Skeletal muscle satellite cell (primary cell): Measurements from ENCODE around the gene TCP10L. TPM values are rescaled to one million over a fixed set of nuclear protein-coding genes. Genes with fewer than 3 reads are reported as not detected.
"Not testable (repeated sequence)": the region's sequence is repeated elsewhere in the genome, so short reads cannot be mapped to it uniquely, and the experiment has no call there.

Experiments
- H3K27me3 ChIP-seq: 2 replicates; pipeline ENCODE4 v1.7.0; 2013; ENCODE audit warnings: low read length; ENCODE audit not compliant: control insufficient read depth, insufficient read depth
- H3K36me3 ChIP-seq: 2 replicates; pipeline ENCODE4 v1.7.0; 2013; ENCODE audit warnings: mild to moderate bottlenecking, control low read depth, low read length; ENCODE audit not compliant: insufficient read depth
- H3K4me1 ChIP-seq: 2 replicates; pipeline ENCODE4 v1.7.0; 2013; ENCODE audit warnings: low read length; ENCODE audit not compliant: control insufficient read depth, insufficient read depth
- H3K4me2 ChIP-seq: 2 replicates; pipeline ENCODE4 v1.7.0; 2013; ENCODE audit warnings: mild to moderate bottlenecking, low read length
- H3K4me3 ChIP-seq: 2 replicates; pipeline ENCODE4 v1.7.0; 2013; ENCODE audit warnings: low read length
- H3K9ac ChIP-seq: 2 replicates; pipeline ENCODE4 v1.7.0; 2013; ENCODE audit warnings: mild to moderate bottlenecking, low read depth, low read length, moderate library complexity
- H3K9me3 ChIP-seq: replicated peaks from 2 replicates; pipeline ENCODE4 v1.7.0; 2013; ENCODE audit warnings: mild to moderate bottlenecking, control low read depth, low read length
- total RNA-seq: library from RNA; depleted of rRNA; stranded (reverse); fragments of >200 nt; gene quantifications from 2 replicates; pipeline ENCODE4 v1.2.3, GENCODE V29; 2012; rRNA removed

TCP10L gene, protein sequence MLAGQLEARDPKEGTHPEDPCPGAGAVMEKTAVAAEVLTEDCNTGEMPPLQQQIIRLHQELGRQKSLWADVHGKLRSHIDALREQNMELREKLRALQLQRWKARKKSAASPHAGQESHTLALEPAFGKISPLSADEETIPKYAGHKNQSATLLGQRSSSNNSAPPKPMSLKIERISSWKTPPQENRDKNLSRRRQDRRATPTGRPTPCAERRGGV
- total RNA-seq = not detected in 2 replicates

DNA sequence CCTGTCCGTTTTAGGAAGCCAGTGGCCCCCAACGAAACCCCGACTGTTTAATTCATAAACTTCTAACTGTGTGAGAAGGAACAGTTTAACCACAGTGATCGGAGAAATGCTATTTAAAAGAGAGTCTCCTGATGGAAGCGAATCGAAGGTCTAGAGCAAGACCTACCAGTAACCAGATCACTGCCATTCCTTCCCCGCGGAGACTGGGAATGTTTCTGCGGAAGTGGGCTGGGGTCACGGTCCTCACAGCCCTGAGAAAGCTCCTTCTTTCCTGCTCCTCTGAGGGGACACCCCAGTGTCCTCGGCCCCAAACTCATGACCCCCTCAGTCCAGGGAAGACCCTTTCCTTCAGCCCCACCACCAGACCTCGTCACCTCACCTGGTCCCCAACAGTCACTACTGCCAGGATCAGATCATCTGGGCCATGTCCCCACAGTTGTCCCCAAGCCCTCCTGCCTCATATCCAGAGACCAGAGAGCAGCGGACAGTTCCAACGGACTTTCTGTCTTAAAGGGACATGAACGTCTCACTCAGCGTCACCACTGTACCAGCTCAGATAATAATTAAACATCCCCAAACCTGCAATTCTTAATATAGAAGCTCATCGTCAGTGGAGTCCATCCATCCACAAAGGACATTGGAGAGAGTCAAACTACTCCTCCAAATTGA, at the start of gene TCP10L:
Gene TCP10L, minus strand, starts transcription at position 482 of the 669 bp plus-strand sequence. CDS start 1,219 bp downstream, outside the sequence.
- no peak within 1 kb of the TSS for H3K9ac ChIP-seq
- H3K4me1 ChIP-seq = no peaks in the 10 kb centered on the region
- H3K9me3 ChIP-seq = no peaks in the 10 kb centered on the region
- H3K36me3 ChIP-seq = no peaks in the 10 kb centered on the region
- no peak within 1 kb of the TSS for H3K4me3 ChIP-seq
- peaks cover 53% of the 10 kb centered on the region for H3K27me3 ChIP-seq
- H3K4me2 ChIP-seq = no peak within 1 kb of the TSS

DNA sequence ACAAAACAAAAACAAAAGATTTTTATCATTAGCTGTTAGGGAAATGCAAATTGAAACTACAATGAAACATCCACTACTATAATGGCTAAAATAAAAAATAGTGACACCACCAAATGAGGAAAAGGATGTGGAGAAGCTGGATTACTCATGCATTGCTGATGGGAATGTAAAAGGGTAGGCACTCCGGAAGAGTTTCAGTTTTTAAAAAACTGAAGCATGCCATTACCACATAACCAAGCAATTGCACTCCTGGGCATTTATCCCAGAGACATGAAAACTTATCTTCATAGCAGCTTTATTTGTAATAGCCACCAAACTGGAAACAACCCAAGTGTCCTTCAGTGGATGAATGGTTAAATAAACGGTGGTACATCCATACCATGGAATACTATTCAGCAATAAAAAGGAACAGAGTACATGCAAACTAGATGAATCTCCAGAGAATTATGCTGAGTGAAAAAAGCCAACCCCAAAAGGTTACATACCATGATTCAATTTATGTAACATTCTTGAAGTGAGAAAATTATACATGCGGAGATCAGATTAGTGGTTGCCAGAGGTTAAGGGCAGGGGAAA, 41.4 kb upstream of the TCP10L start:
- no peak overlapping the region for H3K9ac ChIP-seq
- no peaks in the 10 kb centered on the region for H3K9me3 ChIP-seq
- H3K4me1 ChIP-seq = no peaks in the 10 kb centered on the region
- H3K36me3 ChIP-seq = peaks cover 15% of the 10 kb centered on the region
- H3K27me3 ChIP-seq = no peaks in the 10 kb centered on the region
- no peak overlapping the region for H3K4me3 ChIP-seq
- no peak overlapping the region for H3K4me2 ChIP-seq

DNA sequence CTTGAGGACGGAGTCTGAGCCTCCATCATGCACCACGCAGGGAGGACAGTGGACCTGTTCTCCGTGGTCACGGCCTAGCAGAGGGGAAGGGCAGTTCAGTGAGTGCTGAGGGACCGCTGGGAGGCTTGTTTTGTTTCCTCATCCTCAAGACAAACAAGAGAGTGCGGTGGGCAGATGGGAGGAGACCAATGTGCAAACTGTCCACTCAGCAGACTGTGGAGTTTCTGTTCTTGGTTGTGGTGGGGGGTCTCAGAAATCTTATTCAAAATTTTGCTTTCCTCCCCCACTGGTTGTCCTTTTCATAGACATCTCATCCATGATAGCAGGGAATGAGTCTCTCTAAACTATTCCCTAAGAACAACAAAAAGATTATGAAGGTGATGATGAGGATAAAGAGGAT, 32.9 kb upstream of the TCP10L start:
- not testable (repeated sequence) for H3K4me2 ChIP-seq, H3K9ac ChIP-seq, H3K36me3 ChIP-seq, H3K4me1 ChIP-seq, H3K9me3 ChIP-seq, H3K4me3 ChIP-seq
- H3K27me3 ChIP-seq = peaks cover 12% of the 10 kb centered on the region

DNA sequence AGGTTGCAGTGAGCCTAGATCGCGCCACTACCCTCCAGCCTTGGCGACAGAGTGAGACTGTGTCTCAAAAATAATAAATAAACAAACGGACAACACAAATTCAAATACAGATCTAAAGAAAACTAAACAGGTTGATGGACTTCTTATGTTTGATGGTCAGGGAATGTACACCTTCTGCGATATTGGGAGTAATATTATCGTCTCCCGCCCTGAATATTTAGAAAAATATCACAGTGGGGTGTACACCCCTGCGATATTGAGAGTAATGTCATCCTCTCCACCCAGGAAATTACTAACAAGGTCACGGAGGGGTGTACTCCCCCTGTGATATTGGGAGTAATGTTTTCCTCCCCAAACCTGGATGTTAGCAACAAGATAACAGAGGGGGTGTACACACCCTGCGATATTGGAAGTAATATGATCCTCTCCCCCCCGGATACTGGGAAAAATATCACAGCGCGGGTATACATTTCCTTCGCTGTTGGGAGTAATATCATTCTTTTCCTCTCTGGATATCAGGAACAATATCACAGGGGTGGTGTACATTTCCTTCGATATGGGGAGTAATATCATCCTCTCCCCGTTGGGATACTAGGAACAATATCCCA, 28.2 kb upstream of the TCP10L start:
- H3K4me3 ChIP-seq = peak overlapping the region; percentile 94
- H3K4me1 ChIP-seq = peaks cover 4% of the 10 kb centered on the region
- peak overlapping the region; percentile 96 for H3K9ac ChIP-seq
- H3K27me3 ChIP-seq = no peaks in the 10 kb centered on the region
- H3K9me3 ChIP-seq = no peaks in the 10 kb centered on the region
- H3K36me3 ChIP-seq = no peaks in the 10 kb centered on the region
- H3K4me2 ChIP-seq = peak overlapping the region; percentile 83

DNA sequence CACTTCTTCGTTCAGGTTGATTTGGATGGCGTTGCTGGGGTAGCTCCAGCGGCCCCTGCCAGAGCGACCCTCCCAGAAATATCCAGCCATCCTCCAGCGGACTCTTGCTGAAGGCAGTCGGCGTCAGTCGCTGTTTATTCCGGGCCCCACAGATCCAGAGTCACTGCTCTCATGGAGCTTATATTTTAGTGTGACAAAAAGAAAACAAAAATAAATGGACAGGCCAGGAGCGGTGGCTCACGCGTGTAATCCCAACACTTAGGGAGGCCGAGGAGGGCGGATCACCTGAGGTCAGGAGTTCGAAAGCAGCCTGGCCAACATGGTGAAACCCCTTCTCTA, 27.6 kb upstream of the TCP10L start:
- peak overlapping the region; percentile 96 for H3K9ac ChIP-seq
- peaks cover 3% of the 10 kb centered on the region for H3K36me3 ChIP-seq
- H3K4me2 ChIP-seq = peak overlapping the region; percentile 83
- peak overlapping the region; percentile 94 for H3K4me3 ChIP-seq
- no peaks in the 10 kb centered on the region for H3K9me3 ChIP-seq
- H3K4me1 ChIP-seq = peaks cover 4% of the 10 kb centered on the region
- H3K27me3 ChIP-seq = no peaks in the 10 kb centered on the region

DNA sequence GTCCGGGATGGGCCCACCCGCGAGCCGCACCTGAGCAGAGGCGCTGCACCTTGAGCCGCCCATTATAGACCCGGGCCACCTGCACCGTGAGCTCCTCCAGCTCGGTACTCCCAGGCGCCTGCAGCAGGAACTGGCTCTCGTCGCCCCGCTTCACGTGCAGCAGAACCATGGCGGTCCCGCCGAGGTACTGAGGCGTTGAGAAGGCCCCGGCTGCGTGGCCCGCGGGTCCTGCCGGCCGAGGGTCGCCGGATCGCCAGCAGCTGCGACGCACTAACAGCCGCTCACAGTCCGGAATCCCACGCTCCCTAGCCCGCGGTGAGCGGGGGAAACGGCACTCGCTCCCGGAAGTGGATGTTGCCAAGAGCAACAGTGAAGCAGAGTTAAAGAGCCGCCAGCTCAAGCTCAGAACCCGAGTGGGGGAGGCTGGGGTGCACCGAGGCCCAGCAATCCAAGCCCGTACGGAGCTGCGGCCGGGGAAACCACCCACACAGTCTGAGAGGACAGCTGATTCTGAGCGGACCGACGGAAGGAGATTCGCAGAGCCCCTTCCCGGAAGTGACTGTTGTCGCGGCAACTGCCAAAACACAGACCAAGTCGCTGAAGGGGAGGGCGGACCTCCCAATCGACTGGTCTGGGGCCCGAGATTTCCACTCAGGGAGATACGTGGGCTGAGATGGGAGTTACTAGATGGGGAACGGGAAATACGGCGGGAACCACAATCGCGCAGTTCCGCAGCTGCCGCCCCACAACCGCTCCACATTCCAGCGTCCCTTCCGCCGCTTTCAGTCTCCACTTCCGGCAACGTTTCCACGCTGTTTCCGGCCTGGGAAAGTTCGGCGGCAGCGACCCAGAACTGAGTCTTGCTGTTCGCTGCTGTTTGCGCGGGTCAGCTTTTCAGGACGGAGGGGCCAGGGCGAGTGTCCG, 27.0 kb upstream of the TCP10L start, which contains the start of gene CFAP298:
Gene CFAP298, minus strand, starts transcription at position 303 of the 924 bp plus-strand sequence. Its CDS starts 134 bp downstream, at position 169.
- Histone ChIP-seq H3K4me3 (peak within 1 kb of the TSS; percentile 94), H3K4me1 (peaks cover 4% of the 10 kb centered on the region), H3K9me3 (no peaks in the 10 kb centered on the region), H3K27me3 (no peaks in the 10 kb centered on the region), H3K4me2 (peak within 1 kb of the TSS; percentile 83), H3K9ac (peak within 1 kb of the TSS; percentile 96), H3K36me3 (peaks cover 3% of the 10 kb centered on the region)

DNA sequence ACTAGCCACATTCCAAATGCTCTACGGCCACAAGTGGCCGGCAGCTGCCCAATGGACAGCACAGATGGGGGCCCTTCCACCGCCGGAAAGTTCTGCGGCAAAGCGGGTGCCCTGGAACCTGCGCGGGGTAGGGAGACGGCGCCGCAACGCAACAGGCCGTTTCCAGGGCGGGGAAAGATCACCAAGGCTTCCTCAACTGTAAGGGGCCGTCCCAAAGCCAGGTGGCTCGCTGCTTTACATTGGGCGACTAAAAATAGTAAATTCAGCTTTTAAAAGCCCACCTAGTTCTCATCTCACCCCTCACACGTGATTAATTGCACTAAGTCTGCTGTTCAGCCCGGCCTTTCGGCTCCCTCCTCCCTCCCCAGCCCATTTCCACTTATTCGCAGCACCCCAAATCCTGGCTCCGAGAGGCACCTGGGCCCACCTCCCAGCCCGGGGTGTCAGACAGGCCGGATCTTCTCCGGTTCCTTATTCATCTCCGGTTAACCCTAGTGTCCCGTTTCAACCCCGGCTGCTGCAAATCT, 26.2 kb upstream of the TCP10L start:
- Histone ChIP-seq H3K4me3 (peak overlapping the region; percentile 94), H3K4me1 (peaks cover 4% of the 10 kb centered on the region), H3K4me2 (peak overlapping the region; percentile 83), H3K9ac (peak overlapping the region; percentile 96), H3K36me3 (peaks cover 8% of the 10 kb centered on the region), H3K9me3 (no peaks in the 10 kb centered on the region), H3K27me3 (no peaks in the 10 kb centered on the region)

DNA sequence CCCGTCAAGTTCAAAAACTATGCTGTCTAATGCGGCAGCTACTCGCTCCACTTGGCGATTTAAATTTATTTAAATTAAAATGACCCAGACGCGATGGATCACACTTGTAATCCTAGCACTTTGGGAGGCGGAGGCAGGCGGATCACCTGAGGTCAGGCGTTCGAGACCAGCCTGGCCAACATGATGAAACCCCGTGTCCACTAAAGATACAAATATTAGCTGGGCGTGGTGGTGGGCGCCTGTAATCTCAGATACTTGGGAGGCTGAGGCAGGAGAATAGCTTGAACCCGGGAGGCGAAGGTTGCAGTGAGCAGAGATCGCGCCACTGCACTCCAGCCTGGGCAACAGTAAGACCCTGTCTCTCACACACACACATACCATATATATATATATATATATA, 25.6 kb upstream of the TCP10L start:
- not testable (repeated sequence) for H3K4me1 ChIP-seq, H3K9me3 ChIP-seq, H3K27me3 ChIP-seq
- Histone ChIP-seq H3K4me3 (peak overlapping the region; percentile 52), H3K4me2 (peak overlapping the region; percentile 70), H3K36me3 (peaks cover 13% of the 10 kb centered on the region), H3K9ac (peak overlapping the region; percentile 34)

DNA sequence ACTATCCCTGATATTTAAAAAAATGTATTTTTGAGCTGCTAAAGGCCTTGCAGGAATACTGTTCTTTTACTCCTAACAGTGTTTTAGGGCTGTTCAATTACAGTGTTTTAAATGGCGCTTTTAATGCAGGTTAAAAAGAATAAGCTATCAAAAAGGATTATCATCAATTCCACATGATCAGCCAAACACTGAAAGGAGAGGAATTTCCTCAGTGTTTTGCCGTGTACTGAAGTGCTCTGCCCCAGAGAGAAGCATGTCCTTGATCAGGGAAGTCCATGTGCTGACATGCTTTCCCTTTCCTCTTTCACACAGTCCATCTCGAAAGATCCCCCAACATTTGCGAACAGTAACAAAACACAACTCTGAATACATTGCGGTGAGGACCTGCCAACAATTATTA, 23.5 kb upstream of the TCP10L start:
- Histone ChIP-seq H3K9me3 (no peaks in the 10 kb centered on the region), H3K36me3 (peaks cover 27% of the 10 kb centered on the region)

DNA sequence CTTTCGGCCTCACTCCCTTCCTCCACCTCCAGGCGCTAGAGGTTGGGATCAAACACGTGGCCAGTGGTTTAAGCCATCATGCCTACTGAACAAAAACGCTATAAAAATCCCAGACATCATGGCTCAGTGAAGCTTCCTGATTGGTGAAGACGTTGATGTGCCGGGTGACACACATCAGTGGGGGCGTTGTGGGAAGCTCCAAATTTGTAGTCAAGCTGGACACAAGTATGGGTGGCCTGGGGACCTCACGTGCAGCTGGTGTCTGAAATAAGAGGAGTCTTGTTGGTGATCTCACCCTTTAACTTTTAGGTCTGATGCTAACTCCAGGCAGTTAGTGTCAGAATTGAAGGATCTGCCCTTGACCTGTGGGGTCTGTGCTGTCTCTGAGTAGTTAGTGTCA, 20.1 kb upstream of the TCP10L start:
- no peaks in the 10 kb centered on the region for H3K9me3 ChIP-seq
- no peak overlapping the region for H3K4me3 ChIP-seq
- H3K27me3 ChIP-seq = no peaks in the 10 kb centered on the region
- no peak overlapping the region for H3K9ac ChIP-seq
- H3K4me2 ChIP-seq = no peak overlapping the region
- no peaks in the 10 kb centered on the region for H3K4me1 ChIP-seq
- peaks cover 43% of the 10 kb centered on the region for H3K36me3 ChIP-seq

More for the DNA sequence above, 23.5 kb upstream of the TCP10L start:
- no peak overlapping the region for H3K9ac ChIP-seq
- H3K4me3 ChIP-seq = no peak overlapping the region
- H3K4me1 ChIP-seq = peaks cover 4% of the 10 kb centered on the region
- H3K4me2 ChIP-seq = no peak overlapping the region
- H3K27me3 ChIP-seq = no peaks in the 10 kb centered on the region
